Ovary (tissue), 9 donors: ENCODE measurements around the gene TBC1D12. TPM values are rescaled to one million over a fixed set of nuclear protein-coding genes. Genes with fewer than 3 reads are reported as not detected.

Experiments
- DNase-seq, 5 donors: peaks; one replicate each; pipeline ENCODE4 v3.0.0-alpha.2; 2019 to 2020
- H3K27ac ChIP-seq, 2 donors: fragments of 200-600 bp; one replicate each; pipeline versions ENCODE4 v1.5.1 to v1.8.0; 2019 to 2022
- H3K27me3 ChIP-seq: fragments of 200-600 bp; one replicate; pipeline ENCODE4 v1.8.0; 2022
- H3K36me3 ChIP-seq: fragments of 200-600 bp; sonication (generic); one replicate; pipeline ENCODE4 v1.5.1; 2019
- H3K4me1 ChIP-seq: one replicate; pipeline ENCODE4 v1.8.1; 2013; ENCODE audit warnings: mild to moderate bottlenecking, moderate library complexity; ENCODE audit not compliant: insufficient read depth
- H3K4me3 ChIP-seq: fragments of 200-600 bp; sonication (generic); one replicate; pipeline ENCODE4 v1.5.1; 2017
- H3K9me3 ChIP-seq, 2 donors: fragments of 200-600 bp in 1 of 2; sonication (generic) in 1 of 2; one replicate each; pipeline versions ENCODE4 v1.5.1 to v1.8.1; 2013 to 2019; ENCODE audit warnings: mild to moderate bottlenecking in 1 of 2, moderate library complexity in 1 of 2
- EP300 ChIP-seq: sonication (generic); formaldehyde crosslinking; IDR thresholded peaks from one replicate; pipeline ENCODE4 v1.6.1; 2017; ENCODE audit warnings: antibody characterized with exemption
- POLR2A ChIP-seq: fragments of 450-650 bp; IDR thresholded peaks from one replicate; pipeline ENCODE4 v1.6.1; 2017; ENCODE audit warnings: antibody characterized with exemption, mild to moderate bottlenecking, moderate library complexity
- WGBS, 3 donors: extraction: QIAGEN DNeasy Blood & Tissue Kit in 1 of 3; methylation state at CpG; one replicate each; pipeline versions ENCODE4 v1.1.5 to v1.1.7; 2013 to 2017; 5-methylcytosine and 5-hydroxymethylcytosine counted together
- intact Hi-C, 4 donors: fragments of 100-400 bp; cut with DNase I; formaldehyde crosslinking; loops; one replicate each; pipeline versions ENCODE4 v1.11.0 to v1.15.1; 2022 to 2023
- polyA plus RNA-seq, 2 donors: library from polyadenylated mRNA; stranded (reverse); fragments of 200-250 nt in 1 of 2; fragments of 350-450 nt in 1 of 2; fragmentation: Illumina TruSeq in 1 of 2; extraction: RNeasy Lipid Tissue Mini Kit (QIAGEN cat#74804) in 1 of 2; gene quantifications; one replicate each; pipeline ENCODE4 v1.2.3, GENCODE V29; 2013 to 2014
- total RNA-seq, 7 donors: library from RNA; depleted of rRNA in 2 of 7; stranded (reverse); fragments of >200 nt in 2 of 7; fragmentation: NEBNext Ultra II Directional in 3 of 7; extraction: Animal tissue kit (Norgen Biotek cat#: 25700) in 3 of 7; gene quantifications; one replicate each; pipeline versions ENCODE4 v1.1.0 to v1.2.4, GENCODE V29; 2016 to 2023
- TF ChIP-seq, protein P1 (sequence below), 3 donors: fragments of 450-650 bp in 2 of 3; fragments of 200-600 bp in 1 of 3; IDR thresholded peaks; one replicate each; pipeline versions ENCODE4 v1.5.1 to v1.8.0; 2016 to 2022; ENCODE audit warnings: antibody characterized with exemption in 3 of 3, mild to moderate bottlenecking in 1 of 3
- donor health status: DM: no; HTN: no; CAD: no; lungs with moderate emphysema.
- donor health status: DM: no; HTN: no; CAD: no.
- donor health status: Bipolar disorder and iron deficiency.
- donor health status: DM: yes; HTN: yes; CAD: no.
- donor health status: DM: no; HTN: no; CAD: no.
- donor health status: DM: yes; HTN: yes; CAD: no.

The TBC1D12 gene
- total and polyA plus RNA-seq, 9 donors: 5.6 to 20.4 (median 10.2) TPM

DNA sequence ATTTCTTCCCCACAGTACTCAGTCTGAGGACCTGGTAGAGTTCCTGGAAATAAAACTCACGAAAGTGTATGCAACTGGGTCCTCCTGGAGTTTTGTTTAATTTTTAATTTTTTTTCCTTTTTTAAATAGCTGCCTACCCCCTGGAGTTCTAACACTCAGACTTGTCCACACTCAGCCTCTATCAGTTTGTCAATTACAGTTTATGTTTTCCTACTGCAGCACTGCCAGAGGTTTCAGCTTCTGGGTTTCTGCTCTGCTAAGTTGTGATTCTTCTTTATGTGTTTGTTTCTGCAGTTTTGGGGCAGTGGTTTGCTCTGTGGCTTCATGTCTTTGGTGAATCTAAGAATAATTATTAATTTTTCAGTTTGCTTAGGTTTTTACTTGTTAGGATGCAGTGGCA, 59.2 kb downstream of the TBC1D12 start:
- intact Hi-C loops: no loop called here

DNA sequence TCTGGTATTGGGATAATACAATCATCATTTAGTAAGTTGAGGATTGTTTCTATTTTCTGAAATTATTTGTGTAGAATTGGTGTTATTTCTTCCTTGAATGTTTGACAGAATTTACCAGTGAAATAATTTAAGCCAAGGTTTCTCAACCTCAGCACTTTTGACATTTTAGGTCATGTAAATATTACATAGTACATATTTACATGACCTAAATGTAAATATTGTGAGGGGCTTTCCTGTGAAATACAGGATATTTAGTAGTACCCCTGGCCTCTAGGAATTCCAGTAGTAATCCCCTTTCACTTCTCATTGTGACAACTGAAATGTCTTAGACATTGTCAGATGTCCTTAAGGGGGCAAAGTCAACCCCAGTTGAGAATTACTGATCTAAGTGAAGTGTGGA, 59.8 kb downstream of the TBC1D12 start:
- Histone ChIP-seq H3K27ac (no peak overlapping the region), H3K9me3 (peaks cover 0 to 4% of the 10 kb centered on the region in 2 donors), H3K36me3 (no peaks in the 10 kb centered on the region), H3K27me3 (no peaks in the 10 kb centered on the region), H3K4me1 (no peaks in the 10 kb centered on the region), H3K4me3 (no peak overlapping the region)
- DNase-seq: no peak
- TF ChIP-seq EP300: no peak
- intact Hi-C loops: no loop called here

More for the DNA sequence above, 59.2 kb downstream of the TBC1D12 start:
- TF ChIP-seq EP300: no peak
- TF ChIP-seq, protein P1, sequence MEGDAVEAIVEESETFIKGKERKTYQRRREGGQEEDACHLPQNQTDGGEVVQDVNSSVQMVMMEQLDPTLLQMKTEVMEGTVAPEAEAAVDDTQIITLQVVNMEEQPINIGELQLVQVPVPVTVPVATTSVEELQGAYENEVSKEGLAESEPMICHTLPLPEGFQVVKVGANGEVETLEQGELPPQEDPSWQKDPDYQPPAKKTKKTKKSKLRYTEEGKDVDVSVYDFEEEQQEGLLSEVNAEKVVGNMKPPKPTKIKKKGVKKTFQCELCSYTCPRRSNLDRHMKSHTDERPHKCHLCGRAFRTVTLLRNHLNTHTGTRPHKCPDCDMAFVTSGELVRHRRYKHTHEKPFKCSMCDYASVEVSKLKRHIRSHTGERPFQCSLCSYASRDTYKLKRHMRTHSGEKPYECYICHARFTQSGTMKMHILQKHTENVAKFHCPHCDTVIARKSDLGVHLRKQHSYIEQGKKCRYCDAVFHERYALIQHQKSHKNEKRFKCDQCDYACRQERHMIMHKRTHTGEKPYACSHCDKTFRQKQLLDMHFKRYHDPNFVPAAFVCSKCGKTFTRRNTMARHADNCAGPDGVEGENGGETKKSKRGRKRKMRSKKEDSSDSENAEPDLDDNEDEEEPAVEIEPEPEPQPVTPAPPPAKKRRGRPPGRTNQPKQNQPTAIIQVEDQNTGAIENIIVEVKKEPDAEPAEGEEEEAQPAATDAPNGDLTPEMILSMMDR (IDR thresholded peaks at IDR 0.05): no peak
- no peak for TF ChIP-seq POLR2A
- WGBS, 3 donors: 95 to 98% (median 96%) methylated on average over 1 of the region's 1 CpG
- no peak for DNase-seq
- Histone ChIP-seq H3K4me1 (no peaks in the 10 kb centered on the region), H3K4me3 (no peak overlapping the region), H3K27me3 (no peaks in the 10 kb centered on the region), H3K9me3 (peaks cover 0 to 4% of the 10 kb centered on the region in 2 donors), H3K27ac (no peak overlapping the region), H3K36me3 (no peaks in the 10 kb centered on the region)

DNA sequence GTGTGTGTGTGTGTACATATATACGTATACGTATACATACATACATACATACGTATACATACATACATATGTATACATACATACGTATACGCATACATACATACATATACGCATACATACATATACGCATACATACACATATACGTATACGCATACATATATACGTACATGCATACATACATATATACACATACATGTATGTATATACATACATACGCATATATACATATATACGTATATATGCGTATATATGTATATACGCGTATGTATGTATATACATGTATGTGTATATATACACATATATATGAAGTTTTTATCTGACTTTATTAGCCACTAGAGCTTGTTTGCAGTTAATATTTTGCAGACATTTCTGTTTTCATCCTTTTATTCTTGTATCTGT, 63.3 kb downstream of the TBC1D12 start:
- TF ChIP-seq EP300 (no peak), POLR2A (no peak)
- TF ChIP-seq, protein P1 (IDR thresholded peaks at IDR 0.05): no peak

DNA sequence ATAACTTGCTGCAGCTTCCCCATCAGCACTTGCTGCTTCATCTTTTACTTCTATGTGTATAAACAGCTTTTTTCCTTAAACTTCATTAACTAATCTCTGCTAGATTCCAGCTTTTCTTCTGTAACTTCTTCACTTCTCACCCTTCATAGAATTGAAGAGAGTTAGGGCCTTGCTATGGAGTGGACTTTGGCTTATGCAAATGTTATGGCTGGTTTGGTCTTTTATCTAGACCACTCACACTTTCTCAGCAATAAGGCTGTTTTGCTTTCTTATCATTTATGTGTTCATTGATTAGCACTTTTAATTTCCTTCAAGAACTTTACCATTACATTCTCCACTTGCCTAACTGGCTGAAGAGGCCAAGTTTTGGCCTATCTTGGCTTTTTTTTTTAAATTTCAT, 79.1 kb downstream of the TBC1D12 start:
- H3K9me3 ChIP-seq: no peaks in the 10 kb centered on the region
- TF ChIP-seq EP300: no peak
- no peaks in the 10 kb centered on the region for H3K27me3 ChIP-seq
- DNase-seq: no peak
- intact Hi-C loops: no loop called here
- no peaks in the 10 kb centered on the region for H3K4me1 ChIP-seq
- no peak overlapping the region for H3K27ac ChIP-seq
- H3K4me3 ChIP-seq: no peak overlapping the region
- no peaks in the 10 kb centered on the region for H3K36me3 ChIP-seq

More for the DNA sequence above, 63.3 kb downstream of the TBC1D12 start:
- no peak for DNase-seq
- H3K4me3 ChIP-seq: no peak overlapping the region
- no peaks in the 10 kb centered on the region for H3K4me1 ChIP-seq
- peaks cover 0 to 4% of the 10 kb centered on the region in 2 donors for H3K9me3 ChIP-seq
- no peak overlapping the region for H3K27ac ChIP-seq
- no peaks in the 10 kb centered on the region for H3K36me3 ChIP-seq
- H3K27me3 ChIP-seq: no peaks in the 10 kb centered on the region
- intact Hi-C loops: no loop called here
- 88 to 90% (median 88%) methylated on average over 15 of the region's 15 CpGs for WGBS, 3 donors

DNA sequence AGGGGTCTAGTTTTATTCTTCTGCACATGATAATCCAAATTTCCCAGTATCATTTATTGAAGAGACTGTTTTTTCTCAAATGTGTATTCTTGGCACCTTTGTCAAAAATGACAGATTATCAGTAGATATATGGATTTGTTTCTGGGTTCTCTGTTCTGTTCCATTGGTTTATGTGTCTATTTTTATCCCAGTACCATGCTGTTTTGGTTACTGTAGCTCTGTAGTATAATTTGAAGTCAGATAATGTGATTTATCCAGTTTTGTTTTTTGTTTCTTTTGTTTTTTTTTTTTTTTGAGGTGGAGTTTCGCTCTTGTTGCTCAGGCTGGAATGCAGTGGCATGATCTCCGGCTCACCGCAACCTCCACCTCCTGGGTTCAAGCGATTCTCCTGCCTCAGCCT, 81.6 kb downstream of the TBC1D12 start:
- no peaks in the 10 kb centered on the region for H3K9me3 ChIP-seq
- H3K36me3 ChIP-seq: no peaks in the 10 kb centered on the region
- H3K4me1 ChIP-seq: no peaks in the 10 kb centered on the region
- 96 to 99% (median 98%) methylated on average over 4 of the region's 4 CpGs for WGBS, 3 donors
- DNase-seq: no peak
- no peak overlapping the region for H3K27ac ChIP-seq
- H3K4me3 ChIP-seq: no peak overlapping the region
- H3K27me3 ChIP-seq: no peaks in the 10 kb centered on the region
- intact Hi-C loops: no loop called here
- TF ChIP-seq EP300: no peak
- TF ChIP-seq, protein P1 (IDR thresholded peaks at IDR 0.05): no peak
- no peak for TF ChIP-seq POLR2A

DNA sequence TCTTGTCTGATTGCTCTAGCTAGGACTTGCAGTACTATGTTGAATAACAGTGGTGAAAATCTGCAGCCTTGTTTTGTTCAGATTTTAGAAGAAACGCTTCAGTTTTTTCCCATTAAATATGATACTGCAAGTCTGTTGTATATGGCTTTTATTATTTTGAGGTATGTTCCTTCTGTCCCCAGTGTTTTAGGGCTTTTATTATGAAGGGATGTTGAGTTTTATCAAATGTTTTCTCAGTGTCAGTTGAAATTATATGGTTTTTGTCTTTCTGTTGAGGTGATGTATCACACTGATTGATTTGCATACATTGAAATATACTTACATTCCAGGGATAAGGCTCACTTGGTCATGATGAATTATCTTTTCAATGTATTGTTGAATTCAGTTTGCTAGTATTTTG, 82.8 kb downstream of the TBC1D12 start:
- TF ChIP-seq, protein P1 (IDR thresholded peaks at IDR 0.05): no peak
- TF ChIP-seq EP300 (no peak), POLR2A (no peak)
- H3K27ac ChIP-seq: no peak overlapping the region
- H3K4me3 ChIP-seq: no peak overlapping the region
- intact Hi-C loops: no loop called here
- no peaks in the 10 kb centered on the region for H3K4me1 ChIP-seq
- DNase-seq: no peak
- no peaks in the 10 kb centered on the region for H3K9me3 ChIP-seq
- H3K27me3 ChIP-seq: no peaks in the 10 kb centered on the region
- H3K36me3 ChIP-seq: no peaks in the 10 kb centered on the region
- 85 to 100% (median 98%) methylated on average over 1 of the region's 1 CpG for WGBS, 3 donors
